HepG2 (cell line): Measurements from ENCODE around the gene GPX5. TPM values are rescaled to one million over a fixed set of nuclear protein-coding genes. Genes with fewer than 3 reads are reported as not detected.
A peak's percentile ranks its signal among the peaks of the same experiment; 100 is the strongest.

Source experiments
- AGO1 ChIP-seq: fragments of 200-400 bp; formaldehyde crosslinking; IDR thresholded peaks from 2 replicates; pipeline ENCODE4 v1.6.1; 2017; ENCODE audit warnings: mild to moderate bottlenecking, low read depth, low read length, moderate library complexity; ENCODE audit not compliant: poor library complexity, severe bottlenecking
- ARID2 ChIP-seq: sonication (generic); formaldehyde crosslinking; IDR thresholded peaks from 2 replicates; pipeline ENCODE4 v1.8.1; 2022; ENCODE audit warnings: mild to moderate bottlenecking, missing genetic modification reagents, borderline replicate concordance
- CBFB ChIP-seq: sonication (generic); formaldehyde crosslinking; IDR thresholded peaks from 2 replicates; pipeline ENCODE4 v1.4.0; 2020; ENCODE audit warnings: missing genetic modification reagents
- HNRNPL ChIP-seq: fragments of 200-400 bp; formaldehyde crosslinking; IDR thresholded peaks from 2 replicates; pipeline ENCODE4 v1.6.1; 2017; ENCODE audit warnings: mild to moderate bottlenecking, low read depth, low read length
- MBD4 ChIP-seq: IDR thresholded peaks from 2 replicates; pipeline ENCODE4 v1.6.1; 2012; ENCODE audit warnings: low read length, inconsistent platforms, borderline replicate concordance
- NFKBIZ ChIP-seq: IDR thresholded peaks from 2 replicates; pipeline ENCODE4 v1.6.1; 2018; ENCODE audit warnings: missing genetic modification reagents, missing compliant biosample characterization
- NPAS2 ChIP-seq: sonication (generic); formaldehyde crosslinking; IDR thresholded peaks from 2 replicates; pipeline ENCODE4 v1.8.0; 2022; ENCODE audit warnings: mild to moderate bottlenecking, missing genetic modification reagents, borderline replicate concordance
- SPEN ChIP-seq: sonication (generic); formaldehyde crosslinking; IDR thresholded peaks from 2 replicates; pipeline ENCODE4 v1.5.1; 2020; ENCODE audit warnings: low read depth, mild to moderate bottlenecking, missing genetic modification reagents
- SRSF9 ChIP-seq: fragments of 200-400 bp; formaldehyde crosslinking; IDR thresholded peaks from 2 replicates; pipeline ENCODE4 v1.6.1; 2018; ENCODE audit warnings: borderline replicate concordance, mild to moderate bottlenecking, low read depth, low read length; ENCODE audit not compliant: insufficient read depth, poor library complexity, severe bottlenecking
- ZNF496 ChIP-seq: sonication (generic); formaldehyde crosslinking; IDR thresholded peaks from 2 replicates; pipeline ENCODE4 v1.8.1; 2023; ENCODE audit warnings: mild to moderate bottlenecking, moderate library complexity, missing genetic modification reagents; ENCODE audit not compliant: insufficient replicate concordance
- ZNF672 ChIP-seq: sonication (generic); formaldehyde crosslinking; IDR thresholded peaks from 2 replicates; pipeline ENCODE4 v1.8.1; 2022; ENCODE audit warnings: missing genetic modification reagents
- polyA plus RNA-seq, 8 experiments: library from polyadenylated mRNA; depleted of rRNA in 3 of 8; stranded (reverse) in 7 of 8; unstranded in 1 of 8; fragments of >200 nt; fragmentation: Illumina TruSeq in 4 of 8; extraction: Trizol in 4 of 8; gene quantifications; 2 replicates each; pipeline versions ENCODE4 v1.2.1 to v1.2.3, GENCODE V29; 2011 to 2016; ENCODE audit warnings: low read depth in 4 of 8, missing spikeins in 1 of 8, mixed read lengths in 1 of 8; ENCODE audit not compliant: insufficient read depth in 1 of 8
- total RNA-seq, 5 experiments: library from RNA; depleted of rRNA; stranded (reverse); fragments of >200 nt; fragmentation: Illumina TruSeq; extraction: Trizol; gene quantifications; 2 replicates each; pipeline ENCODE4 v1.2.3, GENCODE V29; 2016; ENCODE audit warnings: low read depth in 1 of 5
- TF ChIP-seq, protein P1 (sequence below), 2 experiments: sonication (generic) in 1 of 2; formaldehyde crosslinking in 1 of 2; IDR thresholded peaks; 2 replicates each; pipeline versions ENCODE4 v1.6.1 to v1.9.0; 2014 to 2022; ENCODE audit warnings: antibody characterized with exemption in 1 of 2, borderline replicate concordance in 1 of 2, inconsistent platforms in 1 of 2, low read depth in 1 of 2, missing genetic modification reagents in 1 of 2
- TF ChIP-seq, protein P2 (sequence below): sonication (generic); formaldehyde crosslinking; IDR thresholded peaks from 2 replicates; pipeline ENCODE4 v1.5.1; 2020; ENCODE audit warnings: missing genetic modification reagents, mild to moderate bottlenecking, borderline replicate concordance
- TF ChIP-seq, protein P3 (sequence below): IDR thresholded peaks from 2 replicates; pipeline ENCODE4 v1.6.1; 2016
- TF ChIP-seq, protein P4 (sequence below): sonication (generic); formaldehyde crosslinking; IDR thresholded peaks from 2 replicates; pipeline ENCODE4 v1.4.0; 2020; ENCODE audit warnings: missing genetic modification reagents

GPX5 gene
- total and polyA plus RNA-seq, 2 of the 13 experiments (the other 11 are each of a cell fraction or from before 2014, with no cell fraction given) = not detected

DNA sequence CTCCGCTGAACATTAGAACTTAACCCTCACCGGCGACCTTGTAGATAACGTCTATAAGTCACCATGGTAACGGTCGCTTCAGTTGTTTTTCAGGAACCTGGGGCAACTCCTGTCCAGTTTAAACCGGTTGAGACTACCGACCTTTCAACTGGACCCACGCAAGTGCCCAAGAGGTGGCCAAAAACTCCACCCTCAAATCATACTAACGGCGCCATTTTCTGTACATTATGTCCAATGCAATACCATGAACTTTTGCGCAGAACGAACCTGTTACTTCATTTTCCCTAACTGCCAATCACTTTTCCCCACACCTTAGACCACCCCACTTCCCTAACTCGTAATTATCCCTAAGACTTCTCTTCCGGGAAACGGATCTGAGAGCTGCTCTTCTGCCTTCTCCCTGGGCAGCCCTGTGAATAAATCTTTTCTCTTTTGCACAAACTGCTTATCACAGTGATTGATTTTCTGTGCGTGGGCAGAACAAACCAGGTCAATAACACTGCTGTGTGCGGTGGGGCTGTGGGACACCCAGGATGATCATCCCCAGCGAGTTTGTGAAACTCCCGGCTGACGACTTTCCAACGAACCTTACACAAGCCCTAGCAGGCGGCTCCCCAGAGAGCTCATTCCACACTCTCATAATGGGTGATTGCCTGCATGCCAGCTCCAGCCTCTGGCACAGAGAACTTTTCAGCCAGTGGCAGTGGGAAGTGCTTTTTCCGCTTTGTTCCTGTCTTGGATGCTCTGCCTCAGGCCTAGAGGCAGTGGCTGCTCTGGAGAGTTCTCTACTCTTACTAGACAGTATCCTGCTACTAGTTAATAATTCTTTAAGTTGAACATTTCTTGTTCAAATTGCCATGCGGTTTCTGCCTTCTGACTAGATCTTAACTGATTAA is 28.6 kb downstream of the GPX5 start (continued):
- TF ChIP-seq, protein P1, sequence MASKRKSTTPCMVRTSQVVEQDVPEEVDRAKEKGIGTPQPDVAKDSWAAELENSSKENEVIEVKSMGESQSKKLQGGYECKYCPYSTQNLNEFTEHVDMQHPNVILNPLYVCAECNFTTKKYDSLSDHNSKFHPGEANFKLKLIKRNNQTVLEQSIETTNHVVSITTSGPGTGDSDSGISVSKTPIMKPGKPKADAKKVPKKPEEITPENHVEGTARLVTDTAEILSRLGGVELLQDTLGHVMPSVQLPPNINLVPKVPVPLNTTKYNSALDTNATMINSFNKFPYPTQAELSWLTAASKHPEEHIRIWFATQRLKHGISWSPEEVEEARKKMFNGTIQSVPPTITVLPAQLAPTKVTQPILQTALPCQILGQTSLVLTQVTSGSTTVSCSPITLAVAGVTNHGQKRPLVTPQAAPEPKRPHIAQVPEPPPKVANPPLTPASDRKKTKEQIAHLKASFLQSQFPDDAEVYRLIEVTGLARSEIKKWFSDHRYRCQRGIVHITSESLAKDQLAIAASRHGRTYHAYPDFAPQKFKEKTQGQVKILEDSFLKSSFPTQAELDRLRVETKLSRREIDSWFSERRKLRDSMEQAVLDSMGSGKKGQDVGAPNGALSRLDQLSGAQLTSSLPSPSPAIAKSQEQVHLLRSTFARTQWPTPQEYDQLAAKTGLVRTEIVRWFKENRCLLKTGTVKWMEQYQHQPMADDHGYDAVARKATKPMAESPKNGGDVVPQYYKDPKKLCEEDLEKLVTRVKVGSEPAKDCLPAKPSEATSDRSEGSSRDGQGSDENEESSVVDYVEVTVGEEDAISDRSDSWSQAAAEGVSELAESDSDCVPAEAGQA (IDR thresholded peaks at IDR 0.05; ENCODE audit: low read depth) = 0 out of 2 replicates have a peak, but pooled peaks have one; percentile 35
- TF ChIP-seq, protein P1 (CRISPR knock-in tag; IDR thresholded peaks at IDR 0.05; ENCODE audit: borderline replicate concordance) = no peak
- TF ChIP-seq NPAS2 (CRISPR knock-in tag) (no peak), NFKBIZ (CRISPR knock-in tag) (no peak), SRSF9 (no peak), CBFB (CRISPR knock-in tag) (no peak), HNRNPL (no peak), ZNF672 (CRISPR knock-in tag) (no peak), AGO1 (no peak), ARID2 (CRISPR knock-in tag) (no peak), SPEN (CRISPR knock-in tag) (no peak), MBD4 (no peak), ZNF496 (CRISPR knock-in tag) (no peak)
- TF ChIP-seq, protein P2, sequence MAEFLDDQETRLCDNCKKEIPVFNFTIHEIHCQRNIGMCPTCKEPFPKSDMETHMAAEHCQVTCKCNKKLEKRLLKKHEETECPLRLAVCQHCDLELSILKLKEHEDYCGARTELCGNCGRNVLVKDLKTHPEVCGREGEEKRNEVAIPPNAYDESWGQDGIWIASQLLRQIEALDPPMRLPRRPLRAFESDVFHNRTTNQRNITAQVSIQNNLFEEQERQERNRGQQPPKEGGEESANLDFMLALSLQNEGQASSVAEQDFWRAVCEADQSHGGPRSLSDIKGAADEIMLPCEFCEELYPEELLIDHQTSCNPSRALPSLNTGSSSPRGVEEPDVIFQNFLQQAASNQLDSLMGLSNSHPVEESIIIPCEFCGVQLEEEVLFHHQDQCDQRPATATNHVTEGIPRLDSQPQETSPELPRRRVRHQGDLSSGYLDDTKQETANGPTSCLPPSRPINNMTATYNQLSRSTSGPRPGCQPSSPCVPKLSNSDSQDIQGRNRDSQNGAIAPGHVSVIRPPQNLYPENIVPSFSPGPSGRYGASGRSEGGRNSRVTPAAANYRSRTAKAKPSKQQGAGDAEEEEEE (CRISPR knock-in tag) = no peak
- TF ChIP-seq, protein P3, sequence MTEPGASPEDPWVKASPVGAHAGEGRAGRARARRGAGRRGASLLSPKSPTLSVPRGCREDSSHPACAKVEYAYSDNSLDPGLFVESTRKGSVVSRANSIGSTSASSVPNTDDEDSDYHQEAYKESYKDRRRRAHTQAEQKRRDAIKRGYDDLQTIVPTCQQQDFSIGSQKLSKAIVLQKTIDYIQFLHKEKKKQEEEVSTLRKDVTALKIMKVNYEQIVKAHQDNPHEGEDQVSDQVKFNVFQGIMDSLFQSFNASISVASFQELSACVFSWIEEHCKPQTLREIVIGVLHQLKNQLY (CRISPR knock-in tag) = no peak
- TF ChIP-seq, protein P4, sequence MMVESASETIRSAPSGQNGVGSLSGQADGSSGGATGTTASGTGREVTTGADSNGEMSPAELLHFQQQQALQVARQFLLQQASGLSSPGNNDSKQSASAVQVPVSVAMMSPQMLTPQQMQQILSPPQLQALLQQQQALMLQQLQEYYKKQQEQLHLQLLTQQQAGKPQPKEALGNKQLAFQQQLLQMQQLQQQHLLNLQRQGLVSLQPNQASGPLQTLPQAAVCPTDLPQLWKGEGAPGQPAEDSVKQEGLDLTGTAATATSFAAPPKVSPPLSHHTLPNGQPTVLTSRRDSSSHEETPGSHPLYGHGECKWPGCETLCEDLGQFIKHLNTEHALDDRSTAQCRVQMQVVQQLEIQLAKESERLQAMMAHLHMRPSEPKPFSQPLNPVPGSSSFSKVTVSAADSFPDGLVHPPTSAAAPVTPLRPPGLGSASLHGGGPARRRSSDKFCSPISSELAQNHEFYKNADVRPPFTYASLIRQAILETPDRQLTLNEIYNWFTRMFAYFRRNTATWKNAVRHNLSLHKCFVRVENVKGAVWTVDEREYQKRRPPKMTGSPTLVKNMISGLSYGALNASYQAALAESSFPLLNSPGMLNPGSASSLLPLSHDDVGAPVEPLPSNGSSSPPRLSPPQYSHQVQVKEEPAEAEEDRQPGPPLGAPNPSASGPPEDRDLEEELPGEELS (CRISPR knock-in tag) = peak; percentile 53
